Lower lobe of right lung (tissue), 2 donors: ENCODE data around the gene GBP3. TPM values are rescaled to one million over a fixed set of nuclear protein-coding genes. Genes with fewer than 3 reads are reported as not detected.
"Not testable (repeated sequence)": the region's sequence is repeated elsewhere in the genome, so short reads cannot be mapped to it uniquely, and the experiment has no call there.

Source experiments
- ATAC-seq, 2 donors: fragments of 200-7000 bp; cut with Tn5 transposase; one replicate each; pipeline ENCODE4 v1.9.1; 2020 to 2022; ENCODE audit warnings: mild to moderate bottlenecking in 2 of 2, moderate library complexity in 2 of 2
- DNase-seq: peaks from one replicate; pipeline ENCODE4 v3.0.0-alpha.2; 2020
- H3K27ac ChIP-seq: fragments of 200-600 bp; one replicate; pipeline ENCODE4 v1.8.0; 2022
- H3K27me3 ChIP-seq: fragments of 200-600 bp; one replicate; pipeline ENCODE4 v1.8.0; 2022; ENCODE audit warnings: low read depth
- H3K36me3 ChIP-seq: fragments of 200-600 bp; one replicate; pipeline ENCODE4 v1.8.0; 2022; ENCODE audit warnings: mild to moderate bottlenecking
- H3K4me1 ChIP-seq: fragments of 200-600 bp; one replicate; pipeline ENCODE4 v1.8.0; 2022
- H3K4me3 ChIP-seq: fragments of 200-600 bp; one replicate; pipeline ENCODE4 v1.8.0; 2022; ENCODE audit warnings: mild to moderate bottlenecking
- H3K9me3 ChIP-seq: fragments of 200-600 bp; one replicate; pipeline ENCODE4 v1.8.0; 2022
- intact Hi-C: fragments of 100-400 bp; cut with DNase I; formaldehyde crosslinking; loops from one replicate; pipeline ENCODE4 v1.11.0; 2022
- total RNA-seq: library from RNA; stranded (reverse); fragmentation: NEBNext Ultra II Directional; extraction: Animal tissue kit (Norgen Biotek cat#: 25700); gene quantifications from one replicate; pipeline ENCODE4 v1.2.1, GENCODE V29; 2021
- TF ChIP-seq, protein P1 (sequence below): fragments of 200-600 bp; IDR thresholded peaks from one replicate; pipeline ENCODE4 v1.8.0; 2022; ENCODE audit warnings: antibody characterized with exemption, mild to moderate bottlenecking
- donor health status: DM: no; HTN: yes; CAD: no; lungs with severe emphysema.

Gene GBP3
- total RNA-seq, 1 donor from 2014 or later = 60.2 TPM

DNA sequence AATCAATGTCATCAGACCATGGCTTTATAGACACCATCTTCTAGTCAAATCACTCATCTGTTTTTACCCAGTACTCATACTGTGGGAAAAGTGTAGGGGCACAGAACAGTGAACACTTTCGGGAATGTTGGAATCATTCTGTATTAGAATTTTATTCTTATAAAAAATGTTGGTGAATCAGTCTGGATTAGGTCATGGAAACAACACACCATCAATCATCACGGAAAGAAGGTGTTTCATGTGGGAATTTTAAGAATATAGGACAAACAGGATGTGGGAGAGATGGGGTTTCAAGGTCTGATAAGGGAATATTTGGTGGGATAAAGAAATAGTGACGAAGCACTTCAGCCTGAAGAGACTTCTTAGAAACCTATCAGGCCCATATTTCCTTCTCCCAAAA lies 25.1 kb upstream of the GBP3 start:
- intact Hi-C loops = no loop called here
- Histone ChIP-seq H3K36me3 (peaks cover 17% of the 10 kb centered on the region), H3K4me1 (no peaks in the 10 kb centered on the region), H3K27me3 (no peaks in the 10 kb centered on the region), H3K9me3 (no peaks in the 10 kb centered on the region), H3K27ac (no peak overlapping the region), H3K4me3 (no peak overlapping the region)
- ATAC-seq = no peak
- TF ChIP-seq, protein P1, sequence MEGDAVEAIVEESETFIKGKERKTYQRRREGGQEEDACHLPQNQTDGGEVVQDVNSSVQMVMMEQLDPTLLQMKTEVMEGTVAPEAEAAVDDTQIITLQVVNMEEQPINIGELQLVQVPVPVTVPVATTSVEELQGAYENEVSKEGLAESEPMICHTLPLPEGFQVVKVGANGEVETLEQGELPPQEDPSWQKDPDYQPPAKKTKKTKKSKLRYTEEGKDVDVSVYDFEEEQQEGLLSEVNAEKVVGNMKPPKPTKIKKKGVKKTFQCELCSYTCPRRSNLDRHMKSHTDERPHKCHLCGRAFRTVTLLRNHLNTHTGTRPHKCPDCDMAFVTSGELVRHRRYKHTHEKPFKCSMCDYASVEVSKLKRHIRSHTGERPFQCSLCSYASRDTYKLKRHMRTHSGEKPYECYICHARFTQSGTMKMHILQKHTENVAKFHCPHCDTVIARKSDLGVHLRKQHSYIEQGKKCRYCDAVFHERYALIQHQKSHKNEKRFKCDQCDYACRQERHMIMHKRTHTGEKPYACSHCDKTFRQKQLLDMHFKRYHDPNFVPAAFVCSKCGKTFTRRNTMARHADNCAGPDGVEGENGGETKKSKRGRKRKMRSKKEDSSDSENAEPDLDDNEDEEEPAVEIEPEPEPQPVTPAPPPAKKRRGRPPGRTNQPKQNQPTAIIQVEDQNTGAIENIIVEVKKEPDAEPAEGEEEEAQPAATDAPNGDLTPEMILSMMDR = no peak
- DNase-seq = no peak

DNA sequence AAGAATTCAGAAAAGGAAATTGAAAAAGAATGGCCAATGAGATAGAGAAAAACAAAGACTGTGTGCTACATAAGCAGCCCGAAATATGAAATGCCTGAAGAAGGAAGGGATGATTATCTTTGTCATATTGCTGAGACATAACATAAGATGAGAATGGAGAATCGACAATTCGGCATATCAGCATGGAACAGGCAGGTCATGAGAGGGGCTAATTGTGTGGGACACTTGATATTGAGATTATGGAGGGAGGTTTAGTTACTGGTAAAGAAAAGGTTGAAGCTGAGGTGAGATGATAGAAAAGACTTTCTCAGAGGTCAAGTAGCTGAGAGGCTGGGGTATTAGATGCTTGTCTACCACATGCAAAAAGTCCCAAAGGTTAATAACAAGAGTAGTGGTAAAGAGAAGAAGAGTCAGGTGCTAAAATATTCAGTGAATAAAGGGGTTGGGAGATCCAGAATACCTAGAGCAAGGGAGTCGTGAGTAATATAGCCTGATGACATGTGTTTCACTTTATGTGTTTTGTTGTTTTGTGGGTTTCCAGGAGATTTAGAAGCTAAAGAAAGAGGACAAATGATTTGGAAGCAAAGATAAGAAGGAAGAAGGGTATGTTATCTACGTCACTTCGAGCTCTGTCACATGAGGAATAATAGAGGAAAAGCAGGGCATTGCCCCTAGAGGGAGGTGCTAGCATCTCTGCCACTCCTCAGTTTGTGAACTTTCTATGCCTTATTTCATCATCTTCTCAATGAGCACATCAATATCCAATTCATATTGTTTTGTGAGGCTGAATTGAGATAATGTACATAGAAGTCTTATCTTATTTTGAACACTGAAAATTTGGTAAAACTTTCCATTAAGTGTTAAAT lies 23.9 kb upstream of the GBP3 start:
- H3K27ac ChIP-seq, H3K36me3 ChIP-seq, H3K27me3 ChIP-seq, intact Hi-C loops, DNase-seq, H3K9me3 ChIP-seq, H3K4me1 ChIP-seq, H3K4me3 ChIP-seq: not testable (repeated sequence)
- peak in 1 of 2 donors; percentile 29 for ATAC-seq

DNA sequence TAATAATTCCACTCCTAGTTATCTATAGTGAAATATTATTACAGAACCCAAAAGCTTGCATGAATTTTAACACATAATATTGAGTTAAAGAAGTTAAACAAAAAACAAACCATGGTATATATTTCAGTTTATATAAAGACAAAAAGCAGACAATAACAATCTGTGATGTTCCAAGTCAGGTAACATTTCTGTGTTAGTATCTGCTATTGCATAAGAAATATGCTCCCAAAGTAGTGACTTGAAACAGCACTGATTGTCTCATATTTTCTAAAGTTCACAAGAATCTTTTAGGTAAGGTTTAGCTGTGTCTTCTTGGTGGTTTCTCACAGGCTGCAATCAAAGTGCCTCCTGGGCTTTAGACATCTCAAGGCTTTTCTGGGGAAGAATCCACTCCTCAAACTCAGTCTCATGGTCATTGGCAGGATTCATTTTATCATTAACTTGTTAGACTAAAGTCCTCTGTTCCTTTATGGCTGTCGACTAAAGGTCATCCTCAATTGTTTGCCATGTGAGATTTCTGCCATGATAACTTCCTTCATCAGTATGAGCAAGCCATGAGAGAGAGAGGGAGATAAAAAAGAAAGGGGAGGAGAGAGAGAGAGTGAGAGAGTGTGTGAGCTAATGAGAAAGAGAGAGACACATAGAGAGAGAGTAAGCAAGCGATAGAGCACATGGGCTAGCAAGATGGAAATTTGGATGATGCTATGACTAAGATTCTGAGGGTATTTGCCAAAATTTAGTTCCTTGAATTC lies 22.5 kb upstream of the GBP3 start:
- intact Hi-C loops = no loop called here

DNA sequence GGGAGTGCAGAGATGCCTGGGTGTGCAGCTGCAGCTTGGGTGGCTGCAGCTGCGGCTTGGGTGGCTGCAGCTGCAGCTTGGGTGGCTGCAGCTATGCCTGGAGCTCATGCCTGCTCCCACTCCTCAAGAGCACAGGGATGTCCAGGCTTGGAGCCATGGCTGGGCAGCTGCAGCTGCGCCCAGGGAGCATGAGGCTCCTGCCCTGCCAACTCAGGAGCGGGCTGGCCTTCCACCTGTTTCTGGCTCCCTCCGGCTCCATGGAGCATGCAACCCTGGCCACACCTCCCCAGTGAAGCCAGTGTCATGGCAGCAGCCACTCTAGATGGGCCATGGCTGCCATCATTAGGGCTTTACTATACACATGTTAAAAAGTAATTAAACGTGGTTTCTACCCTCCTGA lies 21.3 kb upstream of the GBP3 start:
- no peak for ATAC-seq
- no peak overlapping the region for H3K27ac ChIP-seq
- intact Hi-C loops = no loop called here
- DNase-seq = no peak
- TF ChIP-seq, protein P1 = no peak
- H3K4me3 ChIP-seq = no peak overlapping the region
- no peaks in the 10 kb centered on the region for H3K27me3 ChIP-seq
- no peaks in the 10 kb centered on the region for H3K4me1 ChIP-seq
- H3K36me3 ChIP-seq = no peaks in the 10 kb centered on the region
- no peaks in the 10 kb centered on the region for H3K9me3 ChIP-seq

More for the DNA sequence above, 22.5 kb upstream of the GBP3 start:
- Histone ChIP-seq H3K27me3 (no peaks in the 10 kb centered on the region), H3K27ac (no peak overlapping the region), H3K9me3 (no peaks in the 10 kb centered on the region), H3K4me1 (no peaks in the 10 kb centered on the region), H3K36me3 (no peaks in the 10 kb centered on the region), H3K4me3 (no peak overlapping the region)
- TF ChIP-seq, protein P1 = no peak
- no peak for ATAC-seq
- DNase-seq = no peak

DNA sequence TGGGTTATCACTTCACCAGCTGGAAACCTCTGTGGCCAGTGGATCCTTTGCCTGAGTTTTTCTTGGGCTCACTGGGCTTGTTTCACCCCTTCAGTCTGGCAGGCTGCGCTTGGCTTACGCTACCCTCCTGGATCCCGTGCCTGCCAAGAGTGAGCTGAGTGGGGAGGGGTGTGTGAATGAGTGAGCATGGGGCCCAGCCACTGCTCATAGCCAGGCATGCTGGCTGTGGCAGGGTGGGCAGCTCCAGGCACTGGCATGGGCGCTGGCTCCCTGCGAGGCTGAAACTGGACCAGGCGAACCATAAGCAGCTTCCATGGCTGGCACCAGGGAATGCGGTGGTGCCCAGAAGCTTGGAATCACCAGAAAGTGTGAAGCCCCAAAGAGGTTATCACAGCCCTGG lies 19.8 kb upstream of the GBP3 start:
- H3K9me3 ChIP-seq = no peaks in the 10 kb centered on the region
- intact Hi-C loops = no loop called here
- no peak overlapping the region for H3K27ac ChIP-seq
- H3K4me3 ChIP-seq = no peak overlapping the region
- TF ChIP-seq, protein P1 = no peak
- no peak for ATAC-seq
- H3K4me1 ChIP-seq = no peaks in the 10 kb centered on the region
- no peaks in the 10 kb centered on the region for H3K27me3 ChIP-seq
- no peak for DNase-seq
- no peaks in the 10 kb centered on the region for H3K36me3 ChIP-seq

DNA sequence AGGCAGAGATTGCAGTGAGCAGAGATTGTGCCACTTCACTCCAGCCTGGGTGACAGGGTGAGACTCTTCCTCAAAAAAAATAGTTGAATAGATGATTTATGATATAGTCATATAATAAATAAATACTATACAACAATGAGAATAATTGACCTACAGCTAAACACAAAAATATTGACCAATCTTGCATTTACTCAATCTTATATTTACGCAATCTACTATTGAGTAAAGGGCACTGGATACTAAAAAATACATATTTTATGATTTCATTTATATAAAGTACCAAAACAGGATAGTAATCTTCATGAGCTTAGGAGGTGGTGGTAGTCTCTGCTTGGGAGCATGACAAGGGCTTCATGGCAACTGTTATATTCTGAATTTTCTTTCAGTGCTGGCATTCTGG lies 19.1 kb upstream of the GBP3 start:
- no peak for ATAC-seq
- intact Hi-C loops = no loop called here
- Histone ChIP-seq H3K4me1 (no peaks in the 10 kb centered on the region), H3K4me3 (no peak overlapping the region), H3K27me3 (no peaks in the 10 kb centered on the region), H3K27ac (no peak overlapping the region), H3K9me3 (no peaks in the 10 kb centered on the region), H3K36me3 (no peaks in the 10 kb centered on the region)
- TF ChIP-seq, protein P1 = no peak
- DNase-seq = no peak
